LNCaP clone FGC (cell line): ENCODE results near the gene IGSF21.

Experiments used
- DNase-seq: peaks from one replicate; pipeline ENCODE4 v3.0.0-alpha.2; 2011; ENCODE audit warnings: low read depth
- H3K4me3 ChIP-seq: 2 replicates; pipeline ENCODE4 v1.5.1; 2011; ENCODE audit warnings: mild to moderate bottlenecking, low read depth, low read length, control low read depth
- TF ChIP-seq, protein P1 (sequence below): IDR thresholded peaks from 2 replicates; pipeline ENCODE4 v1.5.1; 2012; ENCODE audit warnings: mild to moderate bottlenecking; ENCODE audit not compliant: control insufficient read depth, insufficient read depth; ENCODE audit errors: extremely low read depth

The IGSF21 gene

DNA sequence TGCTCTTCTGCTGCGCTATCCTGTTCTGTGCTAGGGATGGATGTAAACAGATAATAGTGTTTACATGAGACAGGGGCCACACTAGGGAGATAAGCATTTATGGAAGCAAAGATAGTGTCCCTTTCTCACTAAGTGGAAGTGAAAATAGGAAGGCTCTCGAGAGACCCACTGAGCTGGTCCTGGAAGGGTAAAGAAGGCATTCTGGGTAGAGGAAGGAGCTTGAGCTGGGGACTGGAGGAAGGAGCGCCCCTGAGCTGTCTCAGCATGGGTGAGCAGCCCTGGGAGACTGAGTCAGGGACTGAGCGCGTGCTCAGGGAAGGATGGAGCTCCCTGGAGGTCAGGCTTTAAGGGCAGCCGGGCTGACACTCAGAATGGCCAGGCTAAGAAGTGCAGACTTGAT is 93.3 kb downstream of the IGSF21 start:
- no peak overlapping the region for H3K4me3 ChIP-seq
- DNase-seq, result no peak
- TF ChIP-seq, protein P1, sequence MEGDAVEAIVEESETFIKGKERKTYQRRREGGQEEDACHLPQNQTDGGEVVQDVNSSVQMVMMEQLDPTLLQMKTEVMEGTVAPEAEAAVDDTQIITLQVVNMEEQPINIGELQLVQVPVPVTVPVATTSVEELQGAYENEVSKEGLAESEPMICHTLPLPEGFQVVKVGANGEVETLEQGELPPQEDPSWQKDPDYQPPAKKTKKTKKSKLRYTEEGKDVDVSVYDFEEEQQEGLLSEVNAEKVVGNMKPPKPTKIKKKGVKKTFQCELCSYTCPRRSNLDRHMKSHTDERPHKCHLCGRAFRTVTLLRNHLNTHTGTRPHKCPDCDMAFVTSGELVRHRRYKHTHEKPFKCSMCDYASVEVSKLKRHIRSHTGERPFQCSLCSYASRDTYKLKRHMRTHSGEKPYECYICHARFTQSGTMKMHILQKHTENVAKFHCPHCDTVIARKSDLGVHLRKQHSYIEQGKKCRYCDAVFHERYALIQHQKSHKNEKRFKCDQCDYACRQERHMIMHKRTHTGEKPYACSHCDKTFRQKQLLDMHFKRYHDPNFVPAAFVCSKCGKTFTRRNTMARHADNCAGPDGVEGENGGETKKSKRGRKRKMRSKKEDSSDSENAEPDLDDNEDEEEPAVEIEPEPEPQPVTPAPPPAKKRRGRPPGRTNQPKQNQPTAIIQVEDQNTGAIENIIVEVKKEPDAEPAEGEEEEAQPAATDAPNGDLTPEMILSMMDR, result no peak

DNA sequence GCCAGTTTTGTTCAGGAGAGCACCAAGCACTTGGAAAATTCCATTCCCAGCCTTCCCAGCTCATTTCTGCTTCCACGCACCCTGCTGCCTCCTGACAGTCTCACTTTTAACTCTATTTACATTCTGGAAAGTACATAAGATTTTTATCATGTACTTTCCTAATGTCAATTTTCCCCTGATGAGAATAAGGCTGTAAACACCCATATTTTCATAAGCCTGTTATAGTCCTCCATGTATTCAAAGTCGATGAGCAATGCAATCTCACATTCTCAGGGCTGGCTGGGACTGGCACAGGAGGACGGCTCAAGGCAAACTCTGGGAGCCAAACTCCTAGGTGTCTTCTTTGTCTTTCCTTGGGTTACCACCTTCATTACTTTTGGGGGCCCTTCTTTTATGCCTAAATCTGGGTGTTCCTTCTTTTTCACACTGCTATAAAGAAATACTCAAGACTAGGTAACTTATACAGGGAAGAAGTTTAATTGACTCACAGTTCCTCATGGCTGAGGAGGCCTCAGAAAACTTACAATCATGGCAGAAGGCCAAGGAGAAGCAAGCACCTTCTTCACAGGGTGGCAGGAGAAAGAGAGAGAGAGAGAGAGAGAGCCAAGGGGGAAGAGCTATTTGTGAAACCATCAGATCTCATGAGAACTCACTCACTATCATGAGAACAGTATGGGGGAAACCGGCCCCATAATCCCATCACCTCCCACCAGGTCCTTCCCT is 94.6 kb downstream of the IGSF21 start:
- TF ChIP-seq, protein P1, result no peak
- no peak overlapping the region for H3K4me3 ChIP-seq
- DNase-seq, result peak; percentile 42

DNA sequence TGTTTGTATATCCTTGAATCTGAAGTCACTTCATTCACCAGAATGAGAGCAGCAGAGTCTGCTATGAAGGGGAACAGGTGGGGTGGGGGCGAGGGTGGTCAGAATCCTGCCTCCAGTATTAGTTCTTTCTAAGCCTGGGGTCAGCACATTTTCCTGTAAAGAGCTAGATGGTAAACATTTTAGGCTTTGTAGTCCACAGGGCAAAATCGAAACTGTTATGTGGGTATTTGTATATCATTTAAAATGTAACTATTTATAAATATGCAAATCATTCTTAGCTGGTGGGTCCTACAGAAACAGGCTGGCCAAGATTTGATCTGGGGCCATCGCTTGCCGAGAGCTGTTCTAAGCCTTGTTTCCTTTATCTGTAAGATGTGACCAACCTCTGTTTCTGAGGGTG is 96.0 kb downstream of the IGSF21 start:
- H3K4me3 ChIP-seq, result no peak overlapping the region
- TF ChIP-seq, protein P1, result no peak
- no peak for DNase-seq

DNA sequence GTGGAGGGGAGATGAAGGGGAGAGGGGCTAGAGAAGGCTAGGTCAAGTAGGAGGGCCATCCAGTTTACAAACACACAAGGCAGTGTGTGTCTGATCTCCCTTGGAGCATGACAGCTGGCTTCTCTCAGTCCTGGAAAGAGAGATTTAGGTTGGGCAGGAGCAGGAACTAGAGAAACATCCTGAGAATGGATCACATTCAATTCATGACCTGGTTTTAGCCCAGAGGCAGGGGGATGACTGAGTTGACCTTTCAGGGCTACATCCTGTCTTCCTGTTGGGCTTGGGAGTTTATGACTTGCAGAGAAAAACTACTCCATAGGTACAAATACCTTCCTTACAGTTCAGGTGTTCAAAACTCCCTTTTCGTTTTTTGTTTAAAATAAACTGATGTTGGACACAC is 97.0 kb downstream of the IGSF21 start:
- TF ChIP-seq, protein P1, result no peak
- no peak for DNase-seq
- no peak overlapping the region for H3K4me3 ChIP-seq

DNA sequence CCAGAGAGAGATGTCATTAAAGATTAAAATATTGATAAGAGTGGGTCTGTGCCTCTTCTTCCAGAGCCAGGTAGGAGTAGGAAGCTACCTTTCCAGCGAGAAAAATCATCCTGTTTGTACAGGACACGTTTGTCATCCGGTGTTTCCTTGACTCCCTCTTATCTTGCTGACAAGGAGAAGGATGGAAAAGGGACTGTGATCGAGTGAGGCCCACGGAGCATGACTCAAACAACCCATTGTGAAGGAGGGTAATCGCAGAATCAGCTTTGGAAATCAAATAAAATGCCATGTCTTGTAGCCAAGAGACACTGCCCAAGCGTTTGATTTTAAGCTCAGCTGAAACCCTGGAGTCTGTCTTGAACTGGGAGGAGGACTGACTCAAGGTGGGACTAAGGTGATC is 97.7 kb downstream of the IGSF21 start:
- no peak for DNase-seq
- TF ChIP-seq, protein P1, result no peak
- H3K4me3 ChIP-seq, result no peak overlapping the region

DNA sequence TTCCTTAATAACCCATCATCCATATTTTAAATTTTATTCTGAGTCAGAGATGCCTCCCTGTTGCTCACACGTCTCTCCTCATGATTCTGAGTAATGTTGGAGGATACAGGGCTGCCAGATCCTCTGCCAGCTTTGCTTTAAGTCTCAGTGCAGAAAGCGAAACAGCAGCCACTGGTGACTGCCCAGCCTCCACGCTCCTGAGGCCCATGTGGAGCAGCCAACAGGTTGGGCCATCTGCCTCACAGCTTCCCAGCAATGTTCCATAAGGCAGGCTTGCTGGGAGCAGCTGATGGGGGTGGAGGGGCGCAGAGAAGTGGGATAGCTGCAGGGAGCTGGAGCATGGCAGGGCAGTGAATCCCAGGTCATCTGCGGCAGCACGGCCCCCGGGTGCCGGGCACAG is 104.2 kb downstream of the IGSF21 start:
- H3K4me3 ChIP-seq, result no peak overlapping the region
- no peak for DNase-seq
- TF ChIP-seq, protein P1, result no peak
